GM19239 (cell line): ENCODE results near the gene FOXN4.

Experiments used
- DNase-seq: peaks from one replicate; pipeline ENCODE4 v3.0.0; 2011; ENCODE audit warnings: low spot score; ENCODE audit not compliant: insufficient read length
- FAIRE-seq: peaks from 2 replicates; lab custom pipeline; 2011; peaks lifted over from hg19 to GRCh38; lab: Jason Lieb, UNC

FOXN4 gene

DNA sequence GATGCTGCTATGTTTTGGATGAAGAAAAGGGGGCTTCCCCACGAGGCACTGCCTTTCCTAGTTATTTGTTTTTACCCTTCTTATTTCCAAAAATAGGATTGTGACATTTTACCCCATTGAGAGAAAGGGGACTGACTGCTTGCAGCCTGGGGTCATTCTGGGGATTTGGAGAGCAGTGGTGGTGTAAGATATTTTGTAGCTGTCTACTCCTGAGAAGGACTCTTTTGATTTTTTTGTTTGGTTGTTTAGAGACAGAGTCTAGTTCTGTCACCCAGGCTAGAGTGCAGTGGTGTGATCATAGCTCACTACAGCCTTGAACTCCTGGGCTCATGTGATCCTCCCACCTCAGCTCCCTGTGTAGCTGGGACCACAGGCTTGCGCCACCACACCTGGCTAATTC is 78.9 kb downstream of the FOXN4 start:
- FAIRE-seq (no peak), DNase-seq (no peak)

DNA sequence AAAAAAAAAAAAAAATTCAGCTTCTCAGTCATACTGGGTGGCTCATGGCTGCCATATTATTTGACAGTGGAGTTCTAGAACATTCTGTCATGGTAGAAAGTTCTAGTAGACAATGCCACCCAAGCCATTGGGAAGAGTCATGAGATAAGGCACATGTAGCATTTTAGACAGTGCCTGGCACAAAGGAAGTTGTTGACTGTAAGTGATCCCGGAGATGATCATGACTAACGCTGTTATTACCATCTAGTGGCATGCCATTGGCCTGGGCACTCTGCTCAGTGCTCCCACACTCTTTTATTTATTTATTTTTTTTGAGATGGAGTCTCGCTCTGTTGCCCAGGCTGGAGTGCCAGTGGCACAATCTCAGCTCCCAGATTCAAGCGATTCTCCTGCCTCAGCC is 80.4 kb downstream of the FOXN4 start:
- FAIRE-seq, result no peak

More for the DNA sequence above, 80.4 kb downstream of the FOXN4 start:
- no peak for DNase-seq
